Measurements from ENCODE around the gene SERPINA12. TPM values are rescaled to one million over a fixed set of nuclear protein-coding genes. Genes with fewer than 3 reads are reported as not detected.

The SERPINA12 gene
- total RNA-seq, 1 experiment from 2014 or later = not detected

- TF ChIP-seq SP1 (IDR thresholded peaks at IDR 0.05; ENCODE audit: low read depth) (no peak), TCF7L2 (IDR thresholded peaks at IDR 0.05; ENCODE audit: borderline replicate concordance, extremely low read depth, insufficient read depth, insufficient read length) (no peak)
- ChIA-PET POLR2A (no interaction called here), CTCF (interaction anchor here (1.7 kb wide), 1 partner anchor 109 kb away, joined by 4 read pairs; no protein-coding TSS in a partner anchor), RAD21 (ENCODE audit: low non-redundant PET in 1 of 2, low total read pairs in 2 of 2, uncharacterized antibody in 2 of 2, unreplicated experiment in 2 of 2) (no interaction called here)
- no peak overlapping the region for H3K27ac ChIP-seq (ENCODE audit: low read depth, low read length)
- no peak overlapping the region for H3K4me2 ChIP-seq (ENCODE audit: low read length)
- no TSS peak for BruUV-seq (replicated peaks)
- no peak overlapping the region for H2AFZ ChIP-seq (ENCODE audit: low read depth, low read length, poor library complexity, severe bottlenecking)
- peaks cover 0 to 14% of the 10 kb centered on the region in 2 experiments; a peak in 2 of 4 replicates for H3K4me1 ChIP-seq (ENCODE audit: control insufficient read depth in 1 of 2, insufficient read depth in 2 of 2, low read length in 2 of 2)
- no peak overlapping the region for H3K9ac ChIP-seq (ENCODE audit: low read length)
- H3K27me3 ChIP-seq (ENCODE audit: insufficient read depth, low read length) = no peaks in the 10 kb centered on the region
- intact Hi-C loops (cut with micrococcal nuclease) = no loop called here
- no peaks in the 10 kb centered on the region for H3K79me2 ChIP-seq (ENCODE audit: insufficient read depth, low read length)
- no peaks in the 10 kb centered on the region for H3K9me3 ChIP-seq (ENCODE audit: control insufficient read depth in 1 of 2, insufficient read depth in 1 of 2, low read depth in 1 of 2, low read length in 2 of 2)
- DNase-seq (ENCODE audit: low read depth, low spot score) (no peak), ATAC-seq (no peak)
- H3K9me2 ChIP-seq (ENCODE audit: insufficient read depth) = no peaks in the 10 kb centered on the region
- H3K4me3 ChIP-seq (replicated peaks in 1 of 2; ENCODE audit: low read depth in 1 of 2, low read length in 2 of 2) = no peak overlapping the region
- H4K20me1 ChIP-seq (ENCODE audit: insufficient read depth) = no peaks in the 10 kb centered on the region
- H3K36me3 ChIP-seq (ENCODE audit: control insufficient read depth in 1 of 2, insufficient read depth in 2 of 2, low read length in 2 of 2) = no peaks in the 10 kb centered on the region
Observed at GRCh38 chr14:94542811-94543440, 33.7 kb upstream of the SERPINA12 start.

GRCh38 chr14:94542111-94542810 is 33.0 kb upstream of the SERPINA12 start:
- ChIA-PET POLR2A (no interaction called here), RAD21 (ENCODE audit: low non-redundant PET in 1 of 2, low total read pairs in 2 of 2, uncharacterized antibody in 2 of 2, unreplicated experiment in 2 of 2) (no interaction called here), CTCF (interaction anchor here (1.7 kb wide), 1 partner anchor 108 kb away, joined by 4 read pairs; no protein-coding TSS in a partner anchor)
- no peaks in the 10 kb centered on the region for H3K9me3 ChIP-seq (ENCODE audit: control insufficient read depth in 1 of 2, insufficient read depth in 1 of 2, low read depth in 1 of 2, low read length in 2 of 2)
- H3K4me1 ChIP-seq (ENCODE audit: control insufficient read depth in 1 of 2, insufficient read depth in 2 of 2, low read length in 2 of 2) = peaks cover 0 to 15% of the 10 kb centered on the region in 2 experiments; a peak in 2 of 4 replicates
- H3K36me3 ChIP-seq (ENCODE audit: control insufficient read depth in 1 of 2, insufficient read depth in 2 of 2, low read length in 2 of 2) = no peaks in the 10 kb centered on the region
- no peaks in the 10 kb centered on the region for H3K9me2 ChIP-seq (ENCODE audit: insufficient read depth)
- H3K4me3 ChIP-seq (replicated peaks in 1 of 2; ENCODE audit: low read depth in 1 of 2, low read length in 2 of 2) = no peak overlapping the region
- no peaks in the 10 kb centered on the region for H3K79me2 ChIP-seq (ENCODE audit: insufficient read depth, low read length)
- BruUV-seq (replicated peaks) = no TSS peak
- no peak overlapping the region for H2AFZ ChIP-seq (ENCODE audit: low read depth, low read length, poor library complexity, severe bottlenecking)
- intact Hi-C loops (cut with micrococcal nuclease) = no loop called here
- no peaks in the 10 kb centered on the region for H3K27me3 ChIP-seq (ENCODE audit: insufficient read depth, low read length)
- H3K27ac ChIP-seq (ENCODE audit: low read depth, low read length) = no peak overlapping the region
- peak overlapping the region; percentile 25 for H3K4me2 ChIP-seq (ENCODE audit: low read length)
- no peaks in the 10 kb centered on the region for H4K20me1 ChIP-seq (ENCODE audit: insufficient read depth)
- no peak overlapping the region for H3K9ac ChIP-seq (ENCODE audit: low read length)
- TF ChIP-seq RAD21 (IDR thresholded peaks at IDR 0.05; ENCODE audit: low read depth) (no peak), POLR2AphosphoS5 (IDR thresholded peaks at IDR 0.05; ENCODE audit: low read depth, low read length) (no peak), ZBTB33 (IDR thresholded peaks at IDR 0.05; ENCODE audit: extremely low read depth, insufficient replicate concordance, low read length) (no peak), ZNF274 (IDR thresholded peaks at IDR 0.05; ENCODE audit: low read depth, low read length) (no peak), CTCF (IDR thresholded peaks at IDR 0.05 in 2 of 3, conservative IDR thresholded peaks at IDR 0.05 in 1 of 3; ENCODE audit: borderline replicate concordance in 1 of 3, insufficient read depth in 1 of 3, low read depth in 2 of 3, low read length in 2 of 3) (no peak), SRF (IDR thresholded peaks at IDR 0.05; ENCODE audit: low read depth) (no peak), ATF3 (IDR thresholded peaks at IDR 0.05) (no peak), EZH2 (IDR thresholded peaks at IDR 0.05) (no peak), POLR2A (IDR thresholded peaks at IDR 0.05; ENCODE audit: borderline replicate concordance, extremely low read depth, insufficient read depth, insufficient read length) (no peak)
- peak; percentile 46 for ATAC-seq
- DNase-seq (ENCODE audit: low read depth, low spot score) = no peak

All from HCT116 (cell line).